HEK293 (cell line): Measurements from ENCODE around the gene DPT.

Source experiments
- IKZF3 ChIP-seq: fragments of 450-650 bp; IDR thresholded peaks from 2 replicates; pipeline ENCODE4 v1.5.0; 2018; ENCODE audit warnings: missing biosample characterization, mild to moderate bottlenecking, missing genetic modification characterization, moderate library complexity
- SP2 ChIP-seq: fragments of 450-650 bp; formaldehyde crosslinking; IDR thresholded peaks from 2 replicates; pipeline ENCODE4 v1.5.1; 2016; ENCODE audit warnings: missing biosample characterization, missing genetic modification characterization
- YY1 ChIP-seq: fragments of 450-650 bp; formaldehyde crosslinking; IDR thresholded peaks from 2 replicates; pipeline ENCODE4 v1.5.1; 2018; ENCODE audit warnings: missing biosample characterization, missing genetic modification characterization
- ZBTB7A ChIP-seq: fragments of 450-650 bp; formaldehyde crosslinking; IDR thresholded peaks from 2 replicates; pipeline ENCODE4 v1.5.1; 2016; ENCODE audit warnings: low read depth, missing biosample characterization, missing genetic modification characterization
- TF ChIP-seq, protein P1 (sequence below): fragments of 450-650 bp; formaldehyde crosslinking; IDR thresholded peaks from 2 replicates; pipeline ENCODE4 v1.5.1; 2016; ENCODE audit warnings: missing biosample characterization, missing genetic modification characterization

DNA sequence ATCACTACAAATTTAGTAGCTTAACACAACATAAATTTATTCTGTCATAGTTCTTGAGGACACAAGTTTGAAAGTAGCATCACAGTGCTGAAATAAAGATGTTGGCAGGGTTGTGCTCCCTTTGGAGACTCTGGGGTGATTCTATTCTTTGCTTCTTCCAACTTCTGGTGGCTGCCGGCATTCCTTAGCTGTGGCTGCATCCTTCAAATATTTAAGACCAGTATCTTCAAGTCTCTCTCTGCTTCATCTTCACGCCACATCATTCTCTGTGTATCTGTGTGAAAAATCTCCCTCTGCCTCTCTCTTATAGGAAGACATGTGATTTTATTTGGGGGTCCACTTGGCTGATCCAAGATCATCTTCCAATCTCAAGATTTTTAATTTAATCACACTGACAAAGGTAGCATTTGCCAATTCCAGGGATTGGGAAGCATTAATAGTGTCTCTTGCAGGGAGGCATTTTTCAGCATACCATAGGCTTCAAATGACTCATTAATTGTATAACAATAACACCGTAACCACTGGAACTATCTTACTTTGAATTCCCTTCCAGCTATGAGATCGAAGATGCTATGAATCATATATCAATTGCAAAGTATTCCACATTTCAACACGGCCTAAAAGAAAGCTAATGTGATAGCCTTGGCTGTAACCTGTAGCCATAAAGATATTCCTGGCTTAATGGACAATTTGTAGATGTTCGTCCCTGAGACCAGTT is 74.6 kb downstream of the DPT start:
- no peak for TF ChIP-seq SP2
- TF ChIP-seq, protein P1, sequence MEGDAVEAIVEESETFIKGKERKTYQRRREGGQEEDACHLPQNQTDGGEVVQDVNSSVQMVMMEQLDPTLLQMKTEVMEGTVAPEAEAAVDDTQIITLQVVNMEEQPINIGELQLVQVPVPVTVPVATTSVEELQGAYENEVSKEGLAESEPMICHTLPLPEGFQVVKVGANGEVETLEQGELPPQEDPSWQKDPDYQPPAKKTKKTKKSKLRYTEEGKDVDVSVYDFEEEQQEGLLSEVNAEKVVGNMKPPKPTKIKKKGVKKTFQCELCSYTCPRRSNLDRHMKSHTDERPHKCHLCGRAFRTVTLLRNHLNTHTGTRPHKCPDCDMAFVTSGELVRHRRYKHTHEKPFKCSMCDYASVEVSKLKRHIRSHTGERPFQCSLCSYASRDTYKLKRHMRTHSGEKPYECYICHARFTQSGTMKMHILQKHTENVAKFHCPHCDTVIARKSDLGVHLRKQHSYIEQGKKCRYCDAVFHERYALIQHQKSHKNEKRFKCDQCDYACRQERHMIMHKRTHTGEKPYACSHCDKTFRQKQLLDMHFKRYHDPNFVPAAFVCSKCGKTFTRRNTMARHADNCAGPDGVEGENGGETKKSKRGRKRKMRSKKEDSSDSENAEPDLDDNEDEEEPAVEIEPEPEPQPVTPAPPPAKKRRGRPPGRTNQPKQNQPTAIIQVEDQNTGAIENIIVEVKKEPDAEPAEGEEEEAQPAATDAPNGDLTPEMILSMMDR (tag by site-specific recombination) = no peak
- no peak for TF ChIP-seq IKZF3 (tag by site-specific recombination)
- TF ChIP-seq ZBTB7A (tag by site-specific recombination) = no peak
- no peak for TF ChIP-seq YY1 (tag by site-specific recombination)
